Prostate gland (tissue), 2 donors: Measurements from ENCODE around the gene FPR3.

Source experiments
- POLR2A ChIP-seq: fragments of 450-650 bp; IDR thresholded peaks from one replicate; pipeline ENCODE4 v1.6.1; 2016; ENCODE audit warnings: antibody characterized with exemption, mild to moderate bottlenecking
- POLR2AphosphoS5 ChIP-seq: sonication (generic); formaldehyde crosslinking; IDR thresholded peaks from one replicate; pipeline ENCODE4 v1.6.1; 2017; ENCODE audit warnings: antibody characterized with exemption
- TF ChIP-seq, protein P1 (sequence below), 4 experiments: fragments of 200-600 bp in 2 of 4; fragments of 450-650 bp in 2 of 4; sonication (generic) in 2 of 4; IDR thresholded peaks; 1 replicate in 3 of 4; 2 replicates in 1 of 4; pipeline ENCODE4 v1.5.1; 2016 to 2019; ENCODE audit warnings: antibody characterized with exemption in 4 of 4, mild to moderate bottlenecking in 2 of 4, moderate library complexity in 2 of 4

DNA sequence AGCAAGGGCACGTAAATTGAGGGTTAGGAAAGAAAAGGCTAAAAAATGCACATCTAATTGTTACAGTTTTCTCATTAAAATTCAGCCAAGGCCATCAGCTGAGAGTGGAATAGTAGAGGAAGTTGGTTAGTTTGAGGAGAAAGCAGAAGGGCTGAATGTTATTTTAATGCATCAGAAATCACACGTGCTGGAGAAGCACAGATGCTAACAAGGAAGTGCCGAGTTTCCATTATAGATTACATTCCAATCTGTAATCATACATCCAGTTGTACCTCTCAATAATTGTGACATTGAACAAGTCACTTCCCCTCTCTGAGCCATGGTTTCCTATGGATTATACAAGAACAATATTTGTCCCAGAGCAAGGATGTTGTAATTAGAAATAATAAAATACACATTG is 25.1 kb downstream of the FPR3 start:
- TF ChIP-seq, protein P1, sequence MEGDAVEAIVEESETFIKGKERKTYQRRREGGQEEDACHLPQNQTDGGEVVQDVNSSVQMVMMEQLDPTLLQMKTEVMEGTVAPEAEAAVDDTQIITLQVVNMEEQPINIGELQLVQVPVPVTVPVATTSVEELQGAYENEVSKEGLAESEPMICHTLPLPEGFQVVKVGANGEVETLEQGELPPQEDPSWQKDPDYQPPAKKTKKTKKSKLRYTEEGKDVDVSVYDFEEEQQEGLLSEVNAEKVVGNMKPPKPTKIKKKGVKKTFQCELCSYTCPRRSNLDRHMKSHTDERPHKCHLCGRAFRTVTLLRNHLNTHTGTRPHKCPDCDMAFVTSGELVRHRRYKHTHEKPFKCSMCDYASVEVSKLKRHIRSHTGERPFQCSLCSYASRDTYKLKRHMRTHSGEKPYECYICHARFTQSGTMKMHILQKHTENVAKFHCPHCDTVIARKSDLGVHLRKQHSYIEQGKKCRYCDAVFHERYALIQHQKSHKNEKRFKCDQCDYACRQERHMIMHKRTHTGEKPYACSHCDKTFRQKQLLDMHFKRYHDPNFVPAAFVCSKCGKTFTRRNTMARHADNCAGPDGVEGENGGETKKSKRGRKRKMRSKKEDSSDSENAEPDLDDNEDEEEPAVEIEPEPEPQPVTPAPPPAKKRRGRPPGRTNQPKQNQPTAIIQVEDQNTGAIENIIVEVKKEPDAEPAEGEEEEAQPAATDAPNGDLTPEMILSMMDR (IDR thresholded peaks at IDR 0.05) = no peak
- TF ChIP-seq POLR2AphosphoS5 (no peak), POLR2A (no peak)
